SK-N-SH treated with all-trans-retinoic acid at 6 μM for 48 hours (cell line): ENCODE measurements around the gene MET.

ENCODE experiments used
- ATAC-seq: fragments of 200-7000 bp; cut with Tn5 transposase; 3 replicates; pipeline ENCODE4 v1.9.1; 2020; ENCODE audit warnings: mild to moderate bottlenecking, moderate library complexity
- ARNTL ChIP-seq: fragments of 450-650 bp; formaldehyde crosslinking; IDR thresholded peaks from 2 replicates; pipeline ENCODE4 v1.5.0; 2020; ENCODE audit warnings: low read depth, mild to moderate bottlenecking, moderate library complexity, borderline replicate concordance
- BACH2 ChIP-seq: fragments of 250-450 bp; sonication (Bioruptor Pico); IDR thresholded peaks from 2 replicates; pipeline ENCODE4 v1.9.0; 2021; ENCODE audit warnings: mild to moderate bottlenecking, borderline replicate concordance
- ESRRG ChIP-seq: fragments of 250-450 bp; sonication (Bioruptor Pico); IDR thresholded peaks from 2 replicates; pipeline ENCODE4 v1.6.1; 2021; ENCODE audit warnings: mild to moderate bottlenecking
- GLIS3 ChIP-seq: fragments of 250-450 bp; sonication (Bioruptor Pico); IDR thresholded peaks from 2 replicates; pipeline ENCODE4 v1.5.0; 2020; ENCODE audit warnings: mild to moderate bottlenecking, moderate library complexity
- ISL1 ChIP-seq: fragments of 250-450 bp; sonication (Bioruptor Pico); IDR thresholded peaks from 2 replicates; pipeline ENCODE4 v2.1.2; 2022; ENCODE audit warnings: mild to moderate bottlenecking, moderate library complexity
- PPARA ChIP-seq: fragments of 250-450 bp; sonication (Bioruptor Pico); IDR thresholded peaks from 2 replicates; pipeline ENCODE4 v1.5.0; 2020; ENCODE audit warnings: mild to moderate bottlenecking, borderline replicate concordance
- RARB ChIP-seq: fragments of 250-450 bp; sonication (Bioruptor Pico); IDR thresholded peaks from 2 replicates; pipeline ENCODE4 v1.8.0; 2021; ENCODE audit warnings: mild to moderate bottlenecking, moderate library complexity
- SNAI2 ChIP-seq: fragments of 250-450 bp; sonication (Bioruptor Pico); IDR thresholded peaks from 2 replicates; pipeline ENCODE4 v1.5.0; 2020; ENCODE audit warnings: mild to moderate bottlenecking, moderate library complexity
- TCF4 ChIP-seq: fragments of 250-450 bp; sonication (Bioruptor Pico); IDR thresholded peaks from 2 replicates; pipeline ENCODE4 v1.8.0; 2021; ENCODE audit warnings: mild to moderate bottlenecking, moderate library complexity, borderline replicate concordance
- TOX ChIP-seq: fragments of 250-450 bp; sonication (Bioruptor Pico); IDR thresholded peaks from 2 replicates; pipeline ENCODE4 v1.8.0; 2021; ENCODE audit warnings: mild to moderate bottlenecking, moderate library complexity, borderline replicate concordance
- ZC3H10 ChIP-seq: fragments of 250-450 bp; sonication (Bioruptor Pico); IDR thresholded peaks from 2 replicates; pipeline ENCODE4 v1.5.1; 2021; ENCODE audit warnings: mild to moderate bottlenecking, moderate library complexity
- ZFP3 ChIP-seq: fragments of 250-450 bp; sonication (Bioruptor Pico); IDR thresholded peaks from 2 replicates; pipeline ENCODE4 v1.5.0; 2020; ENCODE audit warnings: mild to moderate bottlenecking, moderate library complexity
- ZNF565 ChIP-seq: fragments of 450-650 bp; formaldehyde crosslinking; conservative IDR thresholded peaks from 2 replicates; pipeline ENCODE4 v1.5.0; 2020; ENCODE audit warnings: low read depth, mild to moderate bottlenecking, moderate library complexity
- ZNF70 ChIP-seq: fragments of 450-650 bp; formaldehyde crosslinking; IDR thresholded peaks from 2 replicates; pipeline ENCODE4 v1.5.0; 2020; ENCODE audit warnings: mild to moderate bottlenecking, moderate library complexity
- ZNF8 ChIP-seq: fragments of 450-650 bp; formaldehyde crosslinking; IDR thresholded peaks from 2 replicates; pipeline ENCODE4 v1.5.0; 2020; ENCODE audit warnings: mild to moderate bottlenecking, moderate library complexity
- TF ChIP-seq, protein P1 (sequence below): fragments of 250-450 bp; sonication (Bioruptor Pico); IDR thresholded peaks from 2 replicates; pipeline ENCODE4 v1.5.1; 2020; ENCODE audit warnings: low read depth, mild to moderate bottlenecking, moderate library complexity
- TF ChIP-seq, protein P2 (sequence below): fragments of 250-450 bp; sonication (Bioruptor Pico); IDR thresholded peaks from 2 replicates; pipeline ENCODE4 v1.5.0; 2020; ENCODE audit warnings: mild to moderate bottlenecking, moderate library complexity
- TF ChIP-seq, protein P3 (sequence below): fragments of 250-450 bp; sonication (Bioruptor Pico); IDR thresholded peaks from 2 replicates; pipeline ENCODE4 v1.8.0; 2021; ENCODE audit warnings: low read depth, mild to moderate bottlenecking, moderate library complexity, borderline replicate concordance
- TF ChIP-seq, protein P4 (sequence below): fragments of 250-450 bp; sonication (Bioruptor Pico); IDR thresholded peaks from 2 replicates; pipeline ENCODE4 v1.8.0; 2020; ENCODE audit warnings: mild to moderate bottlenecking, moderate library complexity, borderline replicate concordance

Gene MET

DNA sequence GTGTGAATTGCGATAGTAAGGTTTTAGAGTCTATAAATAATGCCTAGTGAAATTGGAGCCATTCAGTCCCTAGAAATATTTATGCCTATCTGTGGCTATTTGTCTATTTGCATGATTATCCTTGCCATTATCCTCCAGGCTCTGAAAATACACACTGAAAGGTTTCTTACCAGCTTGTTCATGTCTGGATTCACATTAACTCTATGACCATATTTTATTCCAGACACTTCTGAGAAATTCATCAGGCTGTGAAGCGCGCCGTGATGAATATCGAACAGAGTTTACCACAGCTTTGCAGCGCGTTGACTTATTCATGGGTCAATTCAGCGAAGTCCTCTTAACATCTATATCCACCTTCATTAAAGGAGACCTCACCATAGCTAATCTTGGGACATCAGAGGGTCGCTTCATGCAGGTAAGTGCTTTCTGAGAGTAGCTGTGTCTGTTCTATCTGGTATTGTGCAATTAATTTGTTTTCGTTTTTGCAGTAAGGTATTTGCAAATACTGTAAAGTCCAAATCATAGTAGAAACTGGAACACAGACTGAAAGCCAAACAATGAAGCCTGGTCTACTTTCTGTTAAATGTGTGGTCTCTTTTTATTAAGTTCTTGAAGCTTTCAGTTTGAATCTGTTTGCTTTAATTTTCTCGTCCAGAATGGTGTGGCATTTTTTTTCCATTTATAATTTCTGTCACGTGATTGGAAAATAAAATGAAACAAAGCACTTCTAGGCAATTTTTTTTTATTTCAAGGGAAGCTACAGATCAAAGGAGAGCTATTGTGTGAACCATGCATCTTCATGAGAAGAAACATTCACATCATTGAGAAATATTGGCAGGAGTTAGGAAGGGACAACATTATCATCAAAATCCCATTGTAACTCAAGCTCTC, 59.7 kb downstream of the MET start:
- ATAC-seq, result no peak
- TF ChIP-seq ZC3H10 (CRISPR knock-in tag) (no peak), PPARA (CRISPR knock-in tag) (no peak), GLIS3 (CRISPR knock-in tag) (no peak), BACH2 (CRISPR knock-in tag) (no peak), ESRRG (CRISPR knock-in tag) (no peak), ZNF70 (CRISPR knock-in tag) (no peak), ZNF8 (CRISPR knock-in tag) (no peak), ISL1 (CRISPR knock-in tag) (no peak), TCF4 (no peak), ZFP3 (CRISPR knock-in tag) (no peak), TOX (no peak), ZNF565 (CRISPR knock-in tag) (no peak), SNAI2 (CRISPR knock-in tag) (no peak), RARB (CRISPR knock-in tag) (no peak)
- TF ChIP-seq, protein P1, sequence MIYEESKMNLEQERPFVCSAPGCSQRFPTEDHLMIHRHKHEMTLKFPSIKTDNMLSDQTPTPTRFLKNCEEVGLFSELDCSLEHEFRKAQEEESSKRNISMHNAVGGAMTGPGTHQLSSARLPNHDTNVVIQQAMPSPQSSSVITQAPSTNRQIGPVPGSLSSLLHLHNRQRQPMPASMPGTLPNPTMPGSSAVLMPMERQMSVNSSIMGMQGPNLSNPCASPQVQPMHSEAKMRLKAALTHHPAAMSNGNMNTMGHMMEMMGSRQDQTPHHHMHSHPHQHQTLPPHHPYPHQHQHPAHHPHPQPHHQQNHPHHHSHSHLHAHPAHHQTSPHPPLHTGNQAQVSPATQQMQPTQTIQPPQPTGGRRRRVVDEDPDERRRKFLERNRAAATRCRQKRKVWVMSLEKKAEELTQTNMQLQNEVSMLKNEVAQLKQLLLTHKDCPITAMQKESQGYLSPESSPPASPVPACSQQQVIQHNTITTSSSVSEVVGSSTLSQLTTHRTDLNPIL (CRISPR knock-in tag), result no peak
- TF ChIP-seq, protein P2, sequence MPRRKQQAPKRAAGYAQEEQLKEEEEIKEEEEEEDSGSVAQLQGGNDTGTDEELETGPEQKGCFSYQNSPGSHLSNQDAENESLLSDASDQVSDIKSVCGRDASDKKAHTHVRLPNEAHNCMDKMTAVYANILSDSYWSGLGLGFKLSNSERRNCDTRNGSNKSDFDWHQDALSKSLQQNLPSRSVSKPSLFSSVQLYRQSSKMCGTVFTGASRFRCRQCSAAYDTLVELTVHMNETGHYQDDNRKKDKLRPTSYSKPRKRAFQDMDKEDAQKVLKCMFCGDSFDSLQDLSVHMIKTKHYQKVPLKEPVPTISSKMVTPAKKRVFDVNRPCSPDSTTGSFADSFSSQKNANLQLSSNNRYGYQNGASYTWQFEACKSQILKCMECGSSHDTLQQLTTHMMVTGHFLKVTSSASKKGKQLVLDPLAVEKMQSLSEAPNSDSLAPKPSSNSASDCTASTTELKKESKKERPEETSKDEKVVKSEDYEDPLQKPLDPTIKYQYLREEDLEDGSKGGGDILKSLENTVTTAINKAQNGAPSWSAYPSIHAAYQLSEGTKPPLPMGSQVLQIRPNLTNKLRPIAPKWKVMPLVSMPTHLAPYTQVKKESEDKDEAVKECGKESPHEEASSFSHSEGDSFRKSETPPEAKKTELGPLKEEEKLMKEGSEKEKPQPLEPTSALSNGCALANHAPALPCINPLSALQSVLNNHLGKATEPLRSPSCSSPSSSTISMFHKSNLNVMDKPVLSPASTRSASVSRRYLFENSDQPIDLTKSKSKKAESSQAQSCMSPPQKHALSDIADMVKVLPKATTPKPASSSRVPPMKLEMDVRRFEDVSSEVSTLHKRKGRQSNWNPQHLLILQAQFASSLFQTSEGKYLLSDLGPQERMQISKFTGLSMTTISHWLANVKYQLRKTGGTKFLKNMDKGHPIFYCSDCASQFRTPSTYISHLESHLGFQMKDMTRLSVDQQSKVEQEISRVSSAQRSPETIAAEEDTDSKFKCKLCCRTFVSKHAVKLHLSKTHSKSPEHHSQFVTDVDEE (CRISPR knock-in tag), result no peak
- TF ChIP-seq, protein P3, sequence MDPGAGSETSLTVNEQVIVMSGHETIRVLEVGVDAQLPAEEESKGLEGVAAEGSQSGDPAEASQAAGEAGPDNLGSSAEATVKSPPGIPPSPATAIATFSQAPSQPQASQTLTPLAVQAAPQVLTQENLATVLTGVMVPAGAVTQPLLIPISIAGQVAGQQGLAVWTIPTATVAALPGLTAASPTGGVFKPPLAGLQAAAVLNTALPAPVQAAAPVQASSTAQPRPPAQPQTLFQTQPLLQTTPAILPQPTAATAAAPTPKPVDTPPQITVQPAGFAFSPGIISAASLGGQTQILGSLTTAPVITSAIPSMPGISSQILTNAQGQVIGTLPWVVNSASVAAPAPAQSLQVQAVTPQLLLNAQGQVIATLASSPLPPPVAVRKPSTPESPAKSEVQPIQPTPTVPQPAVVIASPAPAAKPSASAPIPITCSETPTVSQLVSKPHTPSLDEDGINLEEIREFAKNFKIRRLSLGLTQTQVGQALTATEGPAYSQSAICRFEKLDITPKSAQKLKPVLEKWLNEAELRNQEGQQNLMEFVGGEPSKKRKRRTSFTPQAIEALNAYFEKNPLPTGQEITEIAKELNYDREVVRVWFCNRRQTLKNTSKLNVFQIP (CRISPR knock-in tag), result no peak
- TF ChIP-seq, protein P4, sequence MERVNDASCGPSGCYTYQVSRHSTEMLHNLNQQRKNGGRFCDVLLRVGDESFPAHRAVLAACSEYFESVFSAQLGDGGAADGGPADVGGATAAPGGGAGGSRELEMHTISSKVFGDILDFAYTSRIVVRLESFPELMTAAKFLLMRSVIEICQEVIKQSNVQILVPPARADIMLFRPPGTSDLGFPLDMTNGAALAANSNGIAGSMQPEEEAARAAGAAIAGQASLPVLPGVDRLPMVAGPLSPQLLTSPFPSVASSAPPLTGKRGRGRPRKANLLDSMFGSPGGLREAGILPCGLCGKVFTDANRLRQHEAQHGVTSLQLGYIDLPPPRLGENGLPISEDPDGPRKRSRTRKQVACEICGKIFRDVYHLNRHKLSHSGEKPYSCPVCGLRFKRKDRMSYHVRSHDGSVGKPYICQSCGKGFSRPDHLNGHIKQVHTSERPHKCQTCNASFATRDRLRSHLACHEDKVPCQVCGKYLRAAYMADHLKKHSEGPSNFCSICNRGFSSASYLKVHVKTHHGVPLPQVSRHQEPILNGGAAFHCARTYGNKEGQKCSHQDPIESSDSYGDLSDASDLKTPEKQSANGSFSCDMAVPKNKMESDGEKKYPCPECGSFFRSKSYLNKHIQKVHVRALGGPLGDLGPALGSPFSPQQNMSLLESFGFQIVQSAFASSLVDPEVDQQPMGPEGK (CRISPR knock-in tag), result no peak

DNA sequence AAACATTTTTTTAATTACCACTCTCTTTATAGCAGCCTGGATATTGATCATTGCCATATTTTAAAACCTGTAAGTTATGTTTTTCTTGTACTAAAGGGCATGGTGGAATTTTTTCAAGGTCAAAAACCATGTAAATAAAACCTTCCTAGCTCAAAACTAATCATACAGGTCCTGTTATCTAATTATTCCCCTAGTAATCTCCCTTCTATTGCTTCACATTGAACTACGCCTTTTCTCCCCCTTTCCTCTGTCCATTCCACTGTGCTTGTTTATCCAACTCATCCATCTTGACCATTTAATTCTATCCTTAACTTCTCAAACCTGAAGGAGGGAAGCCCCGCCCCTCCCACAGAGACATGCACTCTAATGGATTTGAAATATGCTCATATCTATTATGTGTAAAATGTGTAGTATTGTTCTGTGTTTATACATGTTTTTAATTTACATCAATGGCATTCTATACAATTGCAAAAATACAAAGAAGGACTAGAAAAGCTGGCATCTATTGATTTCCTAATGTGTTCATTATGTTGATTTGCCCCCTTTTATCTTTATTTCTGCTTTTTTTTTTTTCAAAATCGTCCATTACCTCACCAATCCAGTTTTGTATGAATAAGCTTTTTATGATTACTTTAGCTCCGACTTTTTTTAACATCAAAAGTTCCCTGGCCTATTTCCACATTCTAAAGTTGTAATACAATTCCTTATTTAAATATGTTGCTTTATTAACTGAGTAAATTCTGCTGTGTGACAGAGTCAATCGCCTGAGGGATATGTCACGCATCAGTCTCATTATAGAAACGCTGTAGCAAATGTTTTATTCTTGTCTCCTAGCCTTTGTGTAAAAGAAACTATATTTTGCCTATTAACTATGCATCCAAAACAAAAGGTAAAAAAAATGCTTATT, 61.0 kb downstream of the MET start:
- TF ChIP-seq, protein P3 (CRISPR knock-in tag), result no peak
- no peak for TF ChIP-seq ARNTL (CRISPR knock-in tag)
- TF ChIP-seq, all 23 proteins: peak for 0
- no peak for ATAC-seq
